GM12875 (cell line): ENCODE data around the gene CTRL.
A peak's percentile ranks its signal among the peaks of the same experiment; 100 is the strongest.

ENCODE experiments used
- H3K4me3 ChIP-seq: one replicate; pipeline ENCODE4 v1.5.1; 2011; ENCODE audit warnings: low read depth, low read length, control low read depth
- TF ChIP-seq, protein P1 (sequence below): IDR thresholded peaks from 2 replicates; pipeline ENCODE4 v1.5.1; 2011; ENCODE audit warnings: low read depth, mild to moderate bottlenecking, control low read depth, inconsistent platforms, low read length, moderate library complexity, borderline replicate concordance; ENCODE audit not compliant: insufficient read depth

Gene CTRL

GRCh38 chr16:67943619-67944504 is 12.2 kb upstream of the CTRL start, which contains the start of gene LCAT:
TSS of gene LCAT (minus strand) at chr16:67944120. CDS start at chr16:67944101, 19 bp downstream.
- TF ChIP-seq, protein P1, sequence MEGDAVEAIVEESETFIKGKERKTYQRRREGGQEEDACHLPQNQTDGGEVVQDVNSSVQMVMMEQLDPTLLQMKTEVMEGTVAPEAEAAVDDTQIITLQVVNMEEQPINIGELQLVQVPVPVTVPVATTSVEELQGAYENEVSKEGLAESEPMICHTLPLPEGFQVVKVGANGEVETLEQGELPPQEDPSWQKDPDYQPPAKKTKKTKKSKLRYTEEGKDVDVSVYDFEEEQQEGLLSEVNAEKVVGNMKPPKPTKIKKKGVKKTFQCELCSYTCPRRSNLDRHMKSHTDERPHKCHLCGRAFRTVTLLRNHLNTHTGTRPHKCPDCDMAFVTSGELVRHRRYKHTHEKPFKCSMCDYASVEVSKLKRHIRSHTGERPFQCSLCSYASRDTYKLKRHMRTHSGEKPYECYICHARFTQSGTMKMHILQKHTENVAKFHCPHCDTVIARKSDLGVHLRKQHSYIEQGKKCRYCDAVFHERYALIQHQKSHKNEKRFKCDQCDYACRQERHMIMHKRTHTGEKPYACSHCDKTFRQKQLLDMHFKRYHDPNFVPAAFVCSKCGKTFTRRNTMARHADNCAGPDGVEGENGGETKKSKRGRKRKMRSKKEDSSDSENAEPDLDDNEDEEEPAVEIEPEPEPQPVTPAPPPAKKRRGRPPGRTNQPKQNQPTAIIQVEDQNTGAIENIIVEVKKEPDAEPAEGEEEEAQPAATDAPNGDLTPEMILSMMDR = no peak
- H3K4me3 ChIP-seq = no peak within 1 kb of the TSS

DNA sequence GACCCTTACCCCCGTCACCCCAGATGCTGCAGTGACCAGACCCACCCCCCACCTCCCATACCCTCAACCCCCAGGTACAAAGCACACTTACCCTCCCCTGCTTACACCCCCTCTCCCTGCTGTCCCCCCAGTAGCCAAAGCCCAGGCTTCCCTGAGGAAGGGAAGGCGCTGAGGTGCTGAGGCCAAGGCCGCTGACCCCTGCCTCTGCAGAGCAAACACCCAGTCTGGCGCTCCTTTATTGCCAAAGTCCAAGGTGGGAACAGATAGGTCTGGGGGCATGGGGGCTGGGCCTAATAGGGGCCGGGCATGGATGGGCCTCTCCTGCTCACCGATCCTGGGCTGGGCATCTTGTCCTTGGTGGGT is 11.6 kb upstream of the CTRL start:
- TF ChIP-seq, protein P1 = no peak
- no peak overlapping the region for H3K4me3 ChIP-seq

GRCh38 chr16:67942510-67943255 is 11.0 kb upstream of the CTRL start:
- H3K4me3 ChIP-seq = no peak overlapping the region
- TF ChIP-seq, protein P1 = no peak

DNA sequence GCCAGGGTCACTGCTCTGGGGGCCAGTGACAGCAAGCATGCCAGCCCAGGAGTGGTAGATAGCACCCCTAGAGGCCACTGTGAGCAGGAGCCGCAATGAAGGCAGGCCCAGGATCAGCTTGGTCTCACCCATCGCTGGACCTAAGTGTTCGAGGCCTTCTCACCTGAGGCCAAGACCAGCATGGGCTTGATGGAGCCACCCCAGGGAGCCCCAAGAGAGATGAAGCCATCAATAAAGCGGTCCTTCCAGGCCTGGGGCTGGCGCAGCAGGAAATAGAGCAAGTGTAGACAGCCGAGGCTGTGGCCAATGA is 10.5 kb upstream of the CTRL start:
- TF ChIP-seq, protein P1 = peak; percentile 90
- no peak overlapping the region for H3K4me3 ChIP-seq

DNA sequence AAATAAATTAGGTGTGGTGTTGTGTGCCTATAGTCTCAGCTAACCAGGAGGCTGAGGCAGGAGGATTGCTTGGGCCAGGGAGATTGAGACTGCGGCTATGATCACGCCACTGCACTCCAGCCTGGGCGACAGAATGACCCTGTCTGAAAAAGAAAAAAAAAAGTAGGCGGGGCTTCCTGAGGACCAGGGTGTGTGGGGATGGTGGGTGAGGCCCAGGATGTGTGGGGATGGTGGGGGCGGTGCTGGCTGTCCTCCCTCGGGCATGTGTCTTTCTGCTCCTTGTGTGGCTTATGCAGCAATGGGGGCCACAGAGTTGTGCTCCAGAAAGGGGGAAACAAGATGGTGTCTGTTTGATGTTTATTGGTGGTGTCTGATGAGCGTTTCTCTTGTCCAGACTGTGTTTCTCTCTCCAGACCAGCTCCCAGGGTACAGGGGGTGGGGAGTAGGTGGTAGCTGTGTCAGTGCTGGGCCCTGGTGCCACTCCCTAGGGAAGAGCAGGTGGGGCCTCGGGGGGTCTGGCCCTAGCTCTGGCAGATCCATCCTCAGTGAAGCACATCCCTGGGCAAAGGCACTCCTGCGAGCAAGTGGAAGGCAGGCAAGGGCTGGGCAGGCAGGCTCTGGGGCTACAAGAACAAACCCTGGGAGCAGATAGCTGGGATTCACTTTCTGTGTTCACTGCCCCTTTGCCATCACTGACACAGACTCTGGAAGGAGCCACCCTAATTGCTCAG is 10.0 kb upstream of the CTRL start:
- TF ChIP-seq, protein P1 = no peak
- H3K4me3 ChIP-seq = no peak overlapping the region

- TF ChIP-seq, protein P1 = no peak
- H3K4me3 ChIP-seq = no peak overlapping the region
These were observed 8.9 kb upstream of the CTRL start for GRCh38 chr16:67940446-67941089.
